ENCODE data around the gene PNLIPRP1. TPM values are rescaled to one million over a fixed set of nuclear protein-coding genes. Genes with fewer than 3 reads are reported as not detected.

The PNLIPRP1 gene
- total RNA-seq, 1 experiment from 2014 or later, result not detected

DNA sequence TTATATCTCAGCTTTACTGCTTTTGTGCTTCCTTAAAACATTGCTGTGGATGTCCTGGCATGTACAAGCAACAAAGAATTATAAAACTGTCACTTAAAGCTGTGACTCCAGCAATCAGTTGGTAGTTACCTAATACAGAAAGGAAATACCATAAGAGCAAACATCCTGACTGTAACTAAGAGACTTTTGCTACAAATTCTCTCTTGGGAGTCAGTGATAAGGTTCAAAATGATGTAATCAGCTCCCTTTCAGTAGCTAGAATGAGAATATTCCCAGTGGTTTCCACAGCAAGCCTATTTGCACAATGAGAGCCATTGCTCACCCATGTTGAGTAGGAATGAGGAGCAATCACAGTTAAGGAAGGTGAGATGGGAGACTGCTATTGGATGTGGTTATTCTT, 7.6 kb downstream of the PNLIPRP1 start:
- no peak overlapping the region for H2AFZ ChIP-seq (ENCODE audit: low read length)
- no peaks in the 10 kb centered on the region for H3K9me2 ChIP-seq (replicated peaks; ENCODE audit: low read length)
- H4K20me1 ChIP-seq (ENCODE audit: low read length), result no peaks in the 10 kb centered on the region
- BruUV-seq (replicated peaks), result no TSS peak
- H3F3A ChIP-seq (ENCODE audit: low read length, unreplicated experiment), result no peaks in the 10 kb centered on the region
- CTCF ChIA-PET, result no interaction called here
- no peak overlapping the region for H3K4me2 ChIP-seq (ENCODE audit: low read length)
- intact Hi-C loops (cut with micrococcal nuclease), result no loop called here
- peaks cover 39% of the 10 kb centered on the region for H3K27me3 ChIP-seq (ENCODE audit: low read length)
- no peak overlapping the region for H3K27ac ChIP-seq (ENCODE audit: low read length)
- no peaks in the 10 kb centered on the region for H3K36me3 ChIP-seq (ENCODE audit: low read depth, low read length)
- no peaks in the 10 kb centered on the region for H3K79me2 ChIP-seq (ENCODE audit: low read length)
- H3K4me3 ChIP-seq (ENCODE audit: low read length), result no peak overlapping the region
- H3K4me1 ChIP-seq (ENCODE audit: insufficient read depth, low read length), result no peaks in the 10 kb centered on the region
- no peaks in the 10 kb centered on the region for H3K9me3 ChIP-seq (ENCODE audit: low read length)
- DNase-seq (no peak), ATAC-seq (no peak)
- H3K9ac ChIP-seq (ENCODE audit: low read length), result no peak overlapping the region
- POLR2A ChIA-PET (ENCODE audit: unreplicated experiment), result no interaction called here
- no peak for TF ChIP-seq EZH2phosphoT487 (IDR thresholded peaks at IDR 0.05; ENCODE audit: borderline replicate concordance, low read length)
- TF ChIP-seq, protein P1, sequence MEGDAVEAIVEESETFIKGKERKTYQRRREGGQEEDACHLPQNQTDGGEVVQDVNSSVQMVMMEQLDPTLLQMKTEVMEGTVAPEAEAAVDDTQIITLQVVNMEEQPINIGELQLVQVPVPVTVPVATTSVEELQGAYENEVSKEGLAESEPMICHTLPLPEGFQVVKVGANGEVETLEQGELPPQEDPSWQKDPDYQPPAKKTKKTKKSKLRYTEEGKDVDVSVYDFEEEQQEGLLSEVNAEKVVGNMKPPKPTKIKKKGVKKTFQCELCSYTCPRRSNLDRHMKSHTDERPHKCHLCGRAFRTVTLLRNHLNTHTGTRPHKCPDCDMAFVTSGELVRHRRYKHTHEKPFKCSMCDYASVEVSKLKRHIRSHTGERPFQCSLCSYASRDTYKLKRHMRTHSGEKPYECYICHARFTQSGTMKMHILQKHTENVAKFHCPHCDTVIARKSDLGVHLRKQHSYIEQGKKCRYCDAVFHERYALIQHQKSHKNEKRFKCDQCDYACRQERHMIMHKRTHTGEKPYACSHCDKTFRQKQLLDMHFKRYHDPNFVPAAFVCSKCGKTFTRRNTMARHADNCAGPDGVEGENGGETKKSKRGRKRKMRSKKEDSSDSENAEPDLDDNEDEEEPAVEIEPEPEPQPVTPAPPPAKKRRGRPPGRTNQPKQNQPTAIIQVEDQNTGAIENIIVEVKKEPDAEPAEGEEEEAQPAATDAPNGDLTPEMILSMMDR (conservative IDR thresholded peaks at IDR 0.05; ENCODE audit: low read depth, low read length), result no peak
- no peak for TF ChIP-seq EZH2 (IDR thresholded peaks at IDR 0.05; ENCODE audit: low read length, unreplicated experiment)

DNA sequence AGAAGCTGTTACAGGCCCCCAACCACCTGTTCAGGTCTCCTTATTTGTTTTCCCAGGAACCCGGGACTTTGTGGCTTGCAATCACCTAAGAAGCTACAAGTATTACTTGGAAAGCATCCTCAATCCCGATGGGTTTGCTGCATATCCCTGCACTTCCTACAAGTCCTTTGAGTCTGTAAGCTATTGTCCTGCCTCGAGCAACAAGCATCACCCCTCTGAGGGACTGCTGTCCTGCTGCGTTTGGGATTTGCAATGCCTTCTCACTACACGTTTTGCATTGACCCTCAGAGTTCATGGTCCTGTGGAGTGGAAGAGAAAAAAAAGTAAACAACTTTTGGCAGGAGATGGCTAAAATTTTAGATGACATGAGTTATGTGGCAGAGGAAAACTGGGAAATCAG, 9.2 kb downstream of the PNLIPRP1 start:
- Histone ChIP-seq H3K36me3 (ENCODE audit: low read depth, low read length) (no peaks in the 10 kb centered on the region), H3K9ac (ENCODE audit: low read length) (no peak overlapping the region), H3K9me2 (replicated peaks; ENCODE audit: low read length) (no peaks in the 10 kb centered on the region), H3K27me3 (ENCODE audit: low read length) (peaks cover 35% of the 10 kb centered on the region), H3K4me1 (ENCODE audit: insufficient read depth, low read length) (no peaks in the 10 kb centered on the region), H3K79me2 (ENCODE audit: low read length) (no peaks in the 10 kb centered on the region), H3K9me3 (ENCODE audit: low read length) (no peaks in the 10 kb centered on the region), H4K20me1 (ENCODE audit: low read length) (no peaks in the 10 kb centered on the region), H3K4me3 (ENCODE audit: low read length) (no peak overlapping the region), H3K4me2 (ENCODE audit: low read length) (no peak overlapping the region), H3F3A (ENCODE audit: low read length, unreplicated experiment) (no peaks in the 10 kb centered on the region), H3K27ac (ENCODE audit: low read length) (no peak overlapping the region), H2AFZ (ENCODE audit: low read length) (no peak overlapping the region)
- no peak for ATAC-seq
- intact Hi-C loops (cut with micrococcal nuclease), result no loop called here
- ChIA-PET CTCF (interaction anchor here (0.5 kb wide), 1 partner anchor 866 kb away, joined by 3 read pairs; no protein-coding TSS in a partner anchor), POLR2A (ENCODE audit: unreplicated experiment) (no interaction called here)
- BruUV-seq (replicated peaks), result no TSS peak
- DNase-seq, result no peak
- TF ChIP-seq EZH2phosphoT487 (IDR thresholded peaks at IDR 0.05; ENCODE audit: borderline replicate concordance, low read length), result no peak
- TF ChIP-seq, protein P1 (conservative IDR thresholded peaks at IDR 0.05; ENCODE audit: low read depth, low read length), result no peak
- no peak for TF ChIP-seq EZH2 (IDR thresholded peaks at IDR 0.05; ENCODE audit: low read length, unreplicated experiment)

DNA sequence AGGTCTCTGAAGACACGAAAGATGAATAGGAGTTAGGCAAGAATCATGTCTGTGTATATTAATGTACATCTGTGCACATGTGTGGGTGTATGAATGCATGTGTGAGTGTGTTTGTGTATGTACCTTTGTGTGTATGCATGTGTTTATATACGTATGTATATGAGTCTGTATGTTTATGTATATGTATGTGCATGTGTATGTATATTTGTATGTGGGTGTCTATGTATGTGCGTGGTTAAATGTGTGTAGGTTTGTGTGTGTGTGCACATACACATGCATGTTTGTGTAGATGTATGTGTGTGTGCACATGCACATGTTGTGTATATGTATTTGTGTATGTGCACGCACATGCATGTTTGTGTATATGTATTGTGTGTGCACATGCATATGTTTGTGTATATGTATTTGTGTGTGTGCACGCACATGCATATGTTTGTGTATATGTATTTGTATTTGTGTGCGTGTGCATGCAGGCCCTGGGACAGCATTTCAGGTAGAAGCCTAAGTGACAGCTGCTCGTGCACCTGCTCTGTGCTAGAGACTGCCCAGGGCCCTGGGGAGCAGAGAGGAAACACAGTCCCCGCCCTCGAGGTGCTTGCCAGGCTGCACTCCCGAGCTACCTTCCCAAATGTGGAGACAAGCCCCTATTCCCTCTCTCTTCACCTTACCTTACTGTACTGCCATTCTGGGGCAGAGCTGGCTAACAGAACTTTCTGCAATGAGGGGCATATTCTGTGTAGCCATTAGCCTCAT, 12.1 kb downstream of the PNLIPRP1 start:
- no peak for DNase-seq
- CTCF ChIA-PET, result no interaction called here
- H3K9ac ChIP-seq (ENCODE audit: low read length), result no peak overlapping the region
- no peak overlapping the region for H3K4me3 ChIP-seq (ENCODE audit: low read length)
- BruUV-seq (replicated peaks), result no TSS peak
- TF ChIP-seq EZH2phosphoT487 (IDR thresholded peaks at IDR 0.05; ENCODE audit: borderline replicate concordance, low read length) (no peak), EZH2 (IDR thresholded peaks at IDR 0.05; ENCODE audit: low read length, unreplicated experiment) (no peak)
- TF ChIP-seq, protein P1 (conservative IDR thresholded peaks at IDR 0.05; ENCODE audit: low read depth, low read length), result no peak
- H3K27ac ChIP-seq (ENCODE audit: low read length), result no peak overlapping the region
- intact Hi-C loops (cut with micrococcal nuclease), result no loop called here
- H3K4me1 ChIP-seq (ENCODE audit: insufficient read depth, low read length), result no peaks in the 10 kb centered on the region
- no peak overlapping the region for H3K4me2 ChIP-seq (ENCODE audit: low read length)
- no peak for ATAC-seq
- H2AFZ ChIP-seq (ENCODE audit: low read length), result no peak overlapping the region
- no peaks in the 10 kb centered on the region for H3K9me2 ChIP-seq (replicated peaks; ENCODE audit: low read length)
- H3K36me3 ChIP-seq (ENCODE audit: low read depth, low read length), result no peaks in the 10 kb centered on the region
- POLR2A ChIA-PET (ENCODE audit: unreplicated experiment), result no interaction called here
- peaks cover 39% of the 10 kb centered on the region for H3K27me3 ChIP-seq (ENCODE audit: low read length)
- no peaks in the 10 kb centered on the region for H4K20me1 ChIP-seq (ENCODE audit: low read length)
- no peaks in the 10 kb centered on the region for H3F3A ChIP-seq (ENCODE audit: low read length, unreplicated experiment)
- H3K9me3 ChIP-seq (ENCODE audit: low read length), result no peaks in the 10 kb centered on the region
- no peaks in the 10 kb centered on the region for H3K79me2 ChIP-seq (ENCODE audit: low read length)
